Bone marrow (tissue), 2 donors: ENCODE measurements around the gene AKIP1.

Source experiments
- DNase-seq, 2 donors: peaks; one replicate each; lab custom pipeline; 2025; lab: John Stamatoyannopoulos, UW

AKIP1 gene

GRCh38 chr11:8961401-8961800 is 50.4 kb downstream of the AKIP1 start:
- DNase-seq: no peak

- no peak for DNase-seq
Observed at GRCh38 chr11:8962841-8963240, 51.9 kb downstream of the AKIP1 start.

- peak in 1 of 2 donors; percentile 94 for DNase-seq
Observed at GRCh38 chr11:8963569-8964323, 52.8 kb downstream of the AKIP1 start.

- DNase-seq: peak; percentile 43 to 94
Observed at GRCh38 chr11:8964324-8965320, 53.6 kb downstream of the AKIP1 start, which contains the start of gene TMEM9B. Gene TMEM9B (minus strand): TSS chr11:8964442. CDS start chr11:8964313, 129 bp downstream.

GRCh38 chr11:8967184-8967583 is 56.2 kb downstream of the AKIP1 start:
- no peak for DNase-seq
